Fibroblast of pulmonary artery (primary cell): ENCODE results near the gene C4orf54.

Experiments used
- DNase-seq: peaks from one replicate; pipeline ENCODE4 v3.0.0-alpha.2; 2010; ENCODE audit warnings: low read depth
- H3K4me3 ChIP-seq: replicated peaks from 2 replicates; pipeline ENCODE4 v1.5.1; 2011; ENCODE audit warnings: low read depth, mild to moderate bottlenecking, control low read depth, low read length, moderate library complexity
- TF ChIP-seq, protein P1 (sequence below): IDR thresholded peaks from 2 replicates; pipeline ENCODE4 v1.5.1; 2011; ENCODE audit warnings: mild to moderate bottlenecking, control low read depth, low read length, inconsistent platforms; ENCODE audit errors: missing control alignments

Gene C4orf54

DNA sequence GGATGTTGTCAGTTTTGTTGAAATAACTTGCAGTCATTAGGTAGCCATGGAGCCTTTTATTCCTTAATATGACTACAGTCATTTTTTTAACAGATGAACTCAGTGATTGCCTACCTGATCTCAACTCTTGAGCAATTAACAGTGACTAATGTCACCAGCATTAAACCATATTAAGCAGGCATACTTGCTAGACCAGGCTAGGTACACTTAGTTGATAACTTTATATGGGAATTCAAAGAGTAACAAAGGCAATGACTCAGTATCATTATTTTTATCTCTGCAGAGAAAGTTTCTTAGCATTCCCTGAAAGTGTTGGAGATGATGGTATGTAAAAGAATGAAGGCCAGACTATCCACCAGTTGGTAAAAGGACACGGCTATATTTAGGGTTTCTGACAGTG is at the start of gene C4orf54:
Gene C4orf54 (minus strand): TSS at position 31 of the 400 bp plus-strand sequence. CDS start 3,180 bp downstream, outside the sequence.
- no peak for DNase-seq
- TF ChIP-seq, protein P1, sequence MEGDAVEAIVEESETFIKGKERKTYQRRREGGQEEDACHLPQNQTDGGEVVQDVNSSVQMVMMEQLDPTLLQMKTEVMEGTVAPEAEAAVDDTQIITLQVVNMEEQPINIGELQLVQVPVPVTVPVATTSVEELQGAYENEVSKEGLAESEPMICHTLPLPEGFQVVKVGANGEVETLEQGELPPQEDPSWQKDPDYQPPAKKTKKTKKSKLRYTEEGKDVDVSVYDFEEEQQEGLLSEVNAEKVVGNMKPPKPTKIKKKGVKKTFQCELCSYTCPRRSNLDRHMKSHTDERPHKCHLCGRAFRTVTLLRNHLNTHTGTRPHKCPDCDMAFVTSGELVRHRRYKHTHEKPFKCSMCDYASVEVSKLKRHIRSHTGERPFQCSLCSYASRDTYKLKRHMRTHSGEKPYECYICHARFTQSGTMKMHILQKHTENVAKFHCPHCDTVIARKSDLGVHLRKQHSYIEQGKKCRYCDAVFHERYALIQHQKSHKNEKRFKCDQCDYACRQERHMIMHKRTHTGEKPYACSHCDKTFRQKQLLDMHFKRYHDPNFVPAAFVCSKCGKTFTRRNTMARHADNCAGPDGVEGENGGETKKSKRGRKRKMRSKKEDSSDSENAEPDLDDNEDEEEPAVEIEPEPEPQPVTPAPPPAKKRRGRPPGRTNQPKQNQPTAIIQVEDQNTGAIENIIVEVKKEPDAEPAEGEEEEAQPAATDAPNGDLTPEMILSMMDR = no peak
- no peak within 1 kb of the TSS for H3K4me3 ChIP-seq

GRCh38 chr4:99705891-99706290 is 48.3 kb upstream of the C4orf54 start:
- no peak overlapping the region for H3K4me3 ChIP-seq
- TF ChIP-seq, protein P1 = no peak
- no peak for DNase-seq

DNA sequence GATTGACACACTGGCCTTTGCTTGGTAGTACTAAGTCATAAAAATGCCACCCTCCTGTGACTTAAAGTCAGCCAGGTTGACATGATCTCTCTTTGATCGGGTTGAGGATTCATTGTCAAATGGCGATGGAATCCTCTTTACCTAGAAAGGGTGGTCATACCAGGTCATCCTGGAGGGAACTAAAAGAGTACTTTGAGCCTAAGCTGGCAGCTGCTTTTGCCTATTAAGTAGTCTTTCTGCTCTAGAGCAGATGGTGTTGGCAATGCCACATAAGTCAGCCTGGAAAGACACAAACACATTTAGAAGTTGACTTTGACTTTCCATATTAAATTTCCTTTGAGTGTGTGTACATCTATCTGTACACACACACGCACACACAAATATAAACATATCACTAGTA is 39.2 kb upstream of the C4orf54 start:
- H3K4me3 ChIP-seq = no peak overlapping the region
- TF ChIP-seq, protein P1 = no peak
- DNase-seq = no peak

DNA sequence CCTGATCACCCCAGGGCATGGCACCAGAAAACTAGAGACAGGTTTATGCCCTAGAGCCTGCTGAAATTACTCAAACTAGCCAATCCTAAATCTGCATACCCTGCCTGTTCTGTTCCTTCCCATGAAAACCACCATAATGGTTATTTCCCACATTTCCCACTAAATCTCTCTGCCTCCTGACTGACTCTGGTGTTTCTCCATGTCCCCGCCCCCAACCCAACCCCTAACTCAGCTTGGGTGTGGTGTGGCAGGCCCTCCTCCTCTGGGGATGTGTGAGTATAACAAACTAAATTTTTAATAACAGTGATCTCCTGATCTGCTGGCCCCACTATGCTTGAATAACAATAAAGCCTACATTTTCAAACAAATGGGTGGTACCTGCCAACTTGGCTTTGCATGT is 35.5 kb upstream of the C4orf54 start:
- TF ChIP-seq, protein P1 = no peak
- H3K4me3 ChIP-seq = no peak overlapping the region
- no peak for DNase-seq

- TF ChIP-seq, protein P1 = no peak
- no peak overlapping the region for H3K4me3 ChIP-seq
- DNase-seq = no peak
Observed at GRCh38 chr4:99690990-99691389, 33.4 kb upstream of the C4orf54 start.

DNA sequence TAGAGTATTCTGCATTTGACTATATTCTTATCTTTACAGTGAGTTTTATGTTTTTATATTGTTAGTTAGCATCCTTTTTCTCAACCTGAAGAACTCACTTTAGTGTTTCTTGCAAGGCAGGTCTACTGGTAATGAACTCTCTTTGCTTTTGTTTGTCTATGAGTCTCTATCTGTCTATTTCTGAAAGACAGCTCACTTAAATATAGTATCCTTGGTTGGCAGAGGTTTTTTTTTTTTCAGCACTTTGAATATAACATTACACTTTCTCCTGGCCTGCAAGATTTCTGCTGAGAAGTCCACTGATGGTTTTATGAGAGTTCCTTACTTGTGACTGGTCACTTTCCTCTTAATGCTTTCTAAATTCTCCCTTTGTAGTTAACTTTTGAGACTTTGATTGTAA is 32.8 kb upstream of the C4orf54 start:
- TF ChIP-seq, protein P1 = no peak
- DNase-seq = no peak
- H3K4me3 ChIP-seq = no peak overlapping the region

DNA sequence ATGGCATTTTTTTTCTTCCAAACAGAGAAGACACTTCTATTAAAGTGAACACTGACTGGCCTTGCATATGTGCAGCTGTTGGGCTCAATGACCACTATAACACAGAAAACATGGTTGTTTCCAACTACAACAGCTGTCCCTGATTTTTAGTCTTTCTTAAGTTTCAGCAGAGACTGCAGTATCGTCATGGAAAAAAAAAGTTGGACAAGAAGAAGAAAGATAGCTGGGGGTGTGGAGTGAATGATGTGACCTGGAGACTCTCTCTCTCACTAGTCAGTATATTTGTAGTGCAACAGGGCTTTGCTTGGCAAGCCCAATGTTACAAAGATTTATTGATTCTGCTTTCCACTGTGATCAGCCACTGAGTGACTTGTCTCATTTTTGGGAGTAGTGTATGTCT is 29.5 kb upstream of the C4orf54 start:
- DNase-seq = no peak
- H3K4me3 ChIP-seq = no peak overlapping the region
- TF ChIP-seq, protein P1 = no peak
